ENCODE results near the gene SLC25A46. TPM values are rescaled to one million over a fixed set of nuclear protein-coding genes. Genes with fewer than 3 reads are reported as not detected.

Gene SLC25A46
- 47.9 and 53.0 TPM in 2 replicates for total RNA-seq

DNA sequence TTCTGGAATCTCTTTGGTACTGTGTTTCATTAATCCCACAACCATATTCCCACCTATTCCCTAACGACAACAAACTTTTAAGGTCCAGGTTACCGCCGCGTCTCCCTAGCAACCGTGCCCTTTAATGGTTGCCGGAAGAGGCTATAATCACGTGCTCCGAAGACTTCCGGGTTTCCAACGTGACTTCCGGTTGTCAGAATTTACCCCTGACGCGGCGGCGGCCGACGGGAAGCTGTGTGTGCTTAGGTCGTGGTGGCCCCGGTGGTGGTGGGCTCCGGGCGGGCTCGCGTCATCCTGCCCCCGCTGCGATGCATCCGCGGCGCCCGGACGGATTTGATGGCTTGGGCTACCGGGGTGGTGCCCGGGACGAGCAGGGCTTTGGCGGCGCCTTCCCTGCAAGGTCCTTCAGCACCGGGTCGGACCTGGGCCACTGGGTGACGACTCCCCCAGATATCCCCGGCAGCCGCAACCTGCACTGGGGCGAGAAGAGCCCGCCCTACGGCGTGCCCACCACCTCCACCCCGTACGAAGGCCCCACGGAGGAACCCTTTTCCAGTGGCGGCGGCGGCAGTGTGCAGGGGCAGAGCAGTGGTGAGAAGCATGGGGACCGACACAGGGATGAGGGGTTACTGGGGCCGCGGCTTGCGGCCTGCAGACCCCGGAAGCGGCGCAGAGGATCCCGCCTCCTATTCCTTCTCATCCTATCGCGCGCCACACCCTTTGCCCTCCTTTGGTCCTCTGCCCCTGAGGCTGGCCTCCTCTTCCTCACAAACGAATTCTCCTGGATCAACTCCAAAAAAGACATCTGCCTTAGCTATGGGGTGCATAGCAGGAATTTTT lies at the start of gene SLC25A46:
TSS of gene SLC25A46 (plus strand) at position 196 of the 840 bp plus-strand sequence. CDS start at position 309, 113 bp downstream.

DNA sequence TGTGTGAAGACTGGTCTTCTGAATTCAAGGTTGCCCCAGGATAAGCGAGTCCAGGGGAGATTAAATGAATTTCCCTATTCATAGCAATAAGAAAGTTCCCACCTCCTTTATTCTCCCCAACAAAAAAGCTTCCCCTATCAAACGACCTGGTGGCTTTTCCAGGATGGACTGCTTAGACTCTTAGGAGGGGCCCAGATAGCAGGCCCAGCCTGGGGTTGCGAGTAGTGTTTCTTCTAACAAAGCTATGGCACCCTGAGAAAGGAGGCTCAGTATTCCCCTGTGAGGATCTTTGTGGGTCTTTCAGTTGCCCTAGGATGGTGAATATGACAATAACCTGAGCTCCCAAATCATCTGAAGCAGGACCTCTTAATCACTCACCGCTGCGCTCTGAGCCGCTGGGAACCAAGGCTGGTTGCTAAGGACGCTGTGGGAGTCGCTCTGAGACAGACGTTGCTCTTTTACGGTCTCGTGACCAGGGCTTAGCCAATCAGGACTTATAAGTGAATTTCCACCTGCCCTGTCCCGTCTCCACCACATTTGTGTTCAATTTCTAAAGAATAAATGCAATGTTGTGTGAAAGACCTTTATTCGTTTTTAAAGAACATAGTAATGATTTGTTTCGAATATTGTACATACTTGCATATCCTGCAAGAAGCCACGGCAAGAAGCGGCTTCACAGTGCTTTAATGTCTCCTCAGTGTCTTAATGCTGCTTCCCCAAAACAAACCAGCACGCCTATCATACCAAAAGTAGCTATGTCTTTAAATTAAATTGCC lies 12.4 kb upstream of the SLC25A46 start, which contains the start of gene TMEM232:
TSS of gene TMEM232 (minus strand) at position 423 of the 776 bp plus-strand sequence. CDS start 59,319 bp downstream, outside the sequence.

Other genes with a start within 250 kb of the SLC25A46 start
- 0.24 and 3.1 TPM in 2 replicates for gene TMEM232, start 12.3 kb upstream of the SLC25A46 start, total RNA-seq